KG1 (cell line): ENCODE results near the gene YY1.
"Not testable (repeated sequence)": the region's sequence is repeated elsewhere in the genome, so short reads cannot be mapped to it uniquely, and the experiment has no call there.

ENCODE experiments used
- DNase-seq: peaks from one replicate; lab custom pipeline; 2025; lab: John Stamatoyannopoulos, UW

The YY1 gene

GRCh38 chr14:100243020-100243419, 4.1 kb downstream of the YY1 start:
- DNase-seq: no peak

GRCh38 chr14:100246809-100247428, 8.0 kb downstream of the YY1 start:
- peak; percentile 8 for DNase-seq

- no peak for DNase-seq
Observed at GRCh38 chr14:100250732-100251465, 12.0 kb downstream of the YY1 start.

- DNase-seq: no peak
Observed at GRCh38 chr14:100252684-100253083, 13.7 kb downstream of the YY1 start.

GRCh38 chr14:100256339-100256895, 17.5 kb downstream of the YY1 start:
- no peak for DNase-seq

GRCh38 chr14:100261621-100262020, 22.7 kb downstream of the YY1 start:
- DNase-seq: no peak

GRCh38 chr14:100262545-100262944, 23.6 kb downstream of the YY1 start:
- DNase-seq: no peak

GRCh38 chr14:100263141-100263540, 24.2 kb downstream of the YY1 start:
- DNase-seq: no peak

GRCh38 chr14:100267990-100268389, 29.0 kb downstream of the YY1 start:
- no peak for DNase-seq

- DNase-seq: no peak
Observed at GRCh38 chr14:100268591-100269207, 29.8 kb downstream of the YY1 start.

GRCh38 chr14:100271247-100271939, 32.4 kb downstream of the YY1 start:
- no peak for DNase-seq

- DNase-seq: no peak
Observed at GRCh38 chr14:100274250-100274649, 35.3 kb downstream of the YY1 start.

- no peak for DNase-seq
Observed at GRCh38 chr14:100275214-100275613, 36.3 kb downstream of the YY1 start.

GRCh38 chr14:100278702-100279101, 39.8 kb downstream of the YY1 start:
- DNase-seq: peak; percentile 5

GRCh38 chr14:100279133-100279532, 40.2 kb downstream of the YY1 start:
- no peak for DNase-seq

GRCh38 chr14:100279563-100279962, 40.6 kb downstream of the YY1 start:
- DNase-seq: no peak

GRCh38 chr14:100281286-100282082, 42.5 kb downstream of the YY1 start:
- no peak for DNase-seq

GRCh38 chr14:100282083-100282350, 43.1 kb downstream of the YY1 start:
- no peak for DNase-seq

GRCh38 chr14:100282766-100283419, 43.9 kb downstream of the YY1 start:
- no peak for DNase-seq

- not testable (repeated sequence) for DNase-seq
Observed at GRCh38 chr14:100283436-100283835, 44.5 kb downstream of the YY1 start.
